ENCODE results near the gene HEXIM2. TPM values are rescaled to one million over a fixed set of nuclear protein-coding genes. Genes with fewer than 3 reads are reported as not detected.
A peak's percentile ranks its signal among the peaks of the same experiment; 100 is the strongest.

The HEXIM2 gene
- total and polyA plus RNA-seq, 2 of the 13 experiments (the other 11 are each of a cell fraction or from before 2014, with no cell fraction given) = 27.1 to 32.4 TPM

DNA sequence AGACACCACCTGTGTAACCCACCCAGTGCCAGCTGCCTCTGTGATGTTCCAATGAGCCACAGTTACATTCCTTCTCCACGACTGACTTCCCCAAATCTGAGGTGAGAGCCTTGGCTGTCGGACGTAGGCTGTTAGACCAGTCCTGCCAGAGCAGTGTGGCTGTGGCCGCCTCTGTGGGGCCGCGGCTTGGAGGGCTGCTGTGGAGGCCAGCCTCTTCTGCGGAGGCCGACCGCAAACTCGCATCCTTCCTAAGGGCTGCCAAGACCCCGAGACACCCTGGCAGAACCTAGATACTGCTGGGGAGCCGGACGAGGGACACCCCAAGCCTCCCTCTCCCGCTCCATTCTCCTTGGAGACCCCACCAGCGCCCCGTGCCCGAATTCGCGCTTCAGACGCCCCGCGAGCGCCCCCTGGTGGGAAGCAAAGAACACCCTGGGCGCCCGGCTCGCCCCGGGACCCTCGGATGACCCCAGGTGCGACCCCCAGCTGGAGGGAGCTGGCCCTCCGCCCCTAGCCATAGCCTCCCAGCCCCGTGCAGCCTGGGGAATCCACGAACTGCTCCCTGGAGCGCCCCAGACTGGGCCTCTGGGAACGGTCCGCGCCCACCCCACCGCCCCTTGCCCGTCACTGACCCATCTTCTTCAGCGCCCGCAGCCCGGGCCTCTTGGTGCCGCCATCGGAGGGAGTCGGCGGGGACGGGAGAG lies 29.9 kb upstream of the HEXIM2 start (continued):
- TF ChIP-seq, protein P1, sequence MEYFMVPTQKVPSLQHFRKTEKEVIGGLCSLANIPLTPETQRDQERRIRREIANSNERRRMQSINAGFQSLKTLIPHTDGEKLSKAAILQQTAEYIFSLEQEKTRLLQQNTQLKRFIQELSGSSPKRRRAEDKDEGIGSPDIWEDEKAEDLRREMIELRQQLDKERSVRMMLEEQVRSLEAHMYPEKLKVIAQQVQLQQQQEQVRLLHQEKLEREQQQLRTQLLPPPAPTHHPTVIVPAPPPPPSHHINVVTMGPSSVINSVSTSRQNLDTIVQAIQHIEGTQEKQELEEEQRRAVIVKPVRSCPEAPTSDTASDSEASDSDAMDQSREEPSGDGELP (IDR thresholded peaks at IDR 0.05; ENCODE audit: borderline replicate concordance, low read depth) = peak; percentile 37; the same call in 1 of the 2 replicates
- peak; percentile 90 for TF ChIP-seq RAD21 (CRISPR knock-in tag; IDR thresholded peaks at IDR 0.05)
- TF ChIP-seq, protein P2, sequence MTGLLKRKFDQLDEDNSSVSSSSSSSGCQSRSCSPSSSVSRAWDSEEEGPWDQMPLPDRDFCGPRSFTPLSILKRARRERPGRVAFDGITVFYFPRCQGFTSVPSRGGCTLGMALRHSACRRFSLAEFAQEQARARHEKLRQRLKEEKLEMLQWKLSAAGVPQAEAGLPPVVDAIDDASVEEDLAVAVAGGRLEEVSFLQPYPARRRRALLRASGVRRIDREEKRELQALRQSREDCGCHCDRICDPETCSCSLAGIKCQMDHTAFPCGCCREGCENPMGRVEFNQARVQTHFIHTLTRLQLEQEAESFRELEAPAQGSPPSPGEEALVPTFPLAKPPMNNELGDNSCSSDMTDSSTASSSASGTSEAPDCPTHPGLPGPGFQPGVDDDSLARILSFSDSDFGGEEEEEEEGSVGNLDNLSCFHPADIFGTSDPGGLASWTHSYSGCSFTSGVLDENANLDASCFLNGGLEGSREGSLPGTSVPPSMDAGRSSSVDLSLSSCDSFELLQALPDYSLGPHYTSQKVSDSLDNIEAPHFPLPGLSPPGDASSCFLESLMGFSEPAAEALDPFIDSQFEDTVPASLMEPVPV (CRISPR knock-in tag; IDR thresholded peaks at IDR 0.05) = 0 out of 2 replicates have a peak, but pooled peaks have one; percentile 18
- TF ChIP-seq, protein P3, sequence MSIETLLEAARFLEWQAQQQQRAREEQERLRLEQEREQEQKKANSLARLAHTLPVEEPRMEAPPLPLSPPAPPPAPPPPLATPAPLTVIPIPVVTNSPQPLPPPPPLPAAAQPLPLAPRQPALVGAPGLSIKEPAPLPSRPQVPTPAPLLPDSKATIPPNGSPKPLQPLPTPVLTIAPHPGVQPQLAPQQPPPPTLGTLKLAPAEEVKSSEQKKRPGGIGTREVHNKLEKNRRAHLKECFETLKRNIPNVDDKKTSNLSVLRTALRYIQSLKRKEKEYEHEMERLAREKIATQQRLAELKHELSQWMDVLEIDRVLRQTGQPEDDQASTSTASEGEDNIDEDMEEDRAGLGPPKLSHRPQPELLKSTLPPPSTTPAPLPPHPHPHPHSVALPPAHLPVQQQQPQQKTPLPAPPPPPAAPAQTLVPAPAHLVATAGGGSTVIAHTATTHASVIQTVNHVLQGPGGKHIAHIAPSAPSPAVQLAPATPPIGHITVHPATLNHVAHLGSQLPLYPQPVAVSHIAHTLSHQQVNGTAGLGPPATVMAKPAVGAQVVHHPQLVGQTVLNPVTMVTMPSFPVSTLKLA (IDR thresholded peaks at IDR 0.05) = no peak
- no peak for TF ChIP-seq ZNF674 (CRISPR knock-in tag; IDR thresholded peaks at IDR 0.05; ENCODE audit: low read depth)
- no peak for TF ChIP-seq NR2F2 (IDR thresholded peaks at IDR 0.05; ENCODE audit: borderline replicate concordance, low read depth)
- no peak for TF ChIP-seq RBAK (CRISPR knock-in tag; IDR thresholded peaks at IDR 0.05)
- TF ChIP-seq ZNF382 (CRISPR knock-in tag; IDR thresholded peaks at IDR 0.05; ENCODE audit: borderline replicate concordance) = no peak
- TF ChIP-seq SATB2 (CRISPR knock-in tag; IDR thresholded peaks at IDR 0.05) = 0 out of 2 replicates have a peak, but pooled peaks have one; percentile 5
- no peak for TF ChIP-seq SRF (IDR thresholded peaks at IDR 0.05; ENCODE audit: low read depth, low read length)
- no peak for TF ChIP-seq PAF1 (CRISPR knock-in tag; IDR thresholded peaks at IDR 0.05)
- TF ChIP-seq GABPA (IDR thresholded peaks at IDR 0.05; ENCODE audit: low read depth, low read length) = no peak
- TF ChIP-seq GABPA (CRISPR knock-in tag; IDR thresholded peaks at IDR 0.05; ENCODE audit: low read depth) = no peak
- no peak for TF ChIP-seq ZFAT (CRISPR knock-in tag; conservative IDR thresholded peaks at IDR 0.05)
- TF ChIP-seq FOXP1 (IDR thresholded peaks at IDR 0.05) = no peak
- TF ChIP-seq FOXP1 (CRISPR knock-in tag; IDR thresholded peaks at IDR 0.05) = no peak
- TF ChIP-seq, protein P4, sequence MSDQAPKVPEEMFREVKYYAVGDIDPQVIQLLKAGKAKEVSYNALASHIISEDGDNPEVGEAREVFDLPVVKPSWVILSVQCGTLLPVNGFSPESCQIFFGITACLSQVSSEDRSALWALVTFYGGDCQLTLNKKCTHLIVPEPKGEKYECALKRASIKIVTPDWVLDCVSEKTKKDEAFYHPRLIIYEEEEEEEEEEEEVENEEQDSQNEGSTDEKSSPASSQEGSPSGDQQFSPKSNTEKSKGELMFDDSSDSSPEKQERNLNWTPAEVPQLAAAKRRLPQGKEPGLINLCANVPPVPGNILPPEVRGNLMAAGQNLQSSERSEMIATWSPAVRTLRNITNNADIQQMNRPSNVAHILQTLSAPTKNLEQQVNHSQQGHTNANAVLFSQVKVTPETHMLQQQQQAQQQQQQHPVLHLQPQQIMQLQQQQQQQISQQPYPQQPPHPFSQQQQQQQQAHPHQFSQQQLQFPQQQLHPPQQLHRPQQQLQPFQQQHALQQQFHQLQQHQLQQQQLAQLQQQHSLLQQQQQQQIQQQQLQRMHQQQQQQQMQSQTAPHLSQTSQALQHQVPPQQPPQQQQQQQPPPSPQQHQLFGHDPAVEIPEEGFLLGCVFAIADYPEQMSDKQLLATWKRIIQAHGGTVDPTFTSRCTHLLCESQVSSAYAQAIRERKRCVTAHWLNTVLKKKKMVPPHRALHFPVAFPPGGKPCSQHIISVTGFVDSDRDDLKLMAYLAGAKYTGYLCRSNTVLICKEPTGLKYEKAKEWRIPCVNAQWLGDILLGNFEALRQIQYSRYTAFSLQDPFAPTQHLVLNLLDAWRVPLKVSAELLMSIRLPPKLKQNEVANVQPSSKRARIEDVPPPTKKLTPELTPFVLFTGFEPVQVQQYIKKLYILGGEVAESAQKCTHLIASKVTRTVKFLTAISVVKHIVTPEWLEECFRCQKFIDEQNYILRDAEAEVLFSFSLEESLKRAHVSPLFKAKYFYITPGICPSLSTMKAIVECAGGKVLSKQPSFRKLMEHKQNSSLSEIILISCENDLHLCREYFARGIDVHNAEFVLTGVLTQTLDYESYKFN (CRISPR knock-in tag; conservative IDR thresholded peaks at IDR 0.05) = no peak
- no peak for TF ChIP-seq ZNF263 (CRISPR knock-in tag; IDR thresholded peaks at IDR 0.05)
- TF ChIP-seq, protein P5, sequence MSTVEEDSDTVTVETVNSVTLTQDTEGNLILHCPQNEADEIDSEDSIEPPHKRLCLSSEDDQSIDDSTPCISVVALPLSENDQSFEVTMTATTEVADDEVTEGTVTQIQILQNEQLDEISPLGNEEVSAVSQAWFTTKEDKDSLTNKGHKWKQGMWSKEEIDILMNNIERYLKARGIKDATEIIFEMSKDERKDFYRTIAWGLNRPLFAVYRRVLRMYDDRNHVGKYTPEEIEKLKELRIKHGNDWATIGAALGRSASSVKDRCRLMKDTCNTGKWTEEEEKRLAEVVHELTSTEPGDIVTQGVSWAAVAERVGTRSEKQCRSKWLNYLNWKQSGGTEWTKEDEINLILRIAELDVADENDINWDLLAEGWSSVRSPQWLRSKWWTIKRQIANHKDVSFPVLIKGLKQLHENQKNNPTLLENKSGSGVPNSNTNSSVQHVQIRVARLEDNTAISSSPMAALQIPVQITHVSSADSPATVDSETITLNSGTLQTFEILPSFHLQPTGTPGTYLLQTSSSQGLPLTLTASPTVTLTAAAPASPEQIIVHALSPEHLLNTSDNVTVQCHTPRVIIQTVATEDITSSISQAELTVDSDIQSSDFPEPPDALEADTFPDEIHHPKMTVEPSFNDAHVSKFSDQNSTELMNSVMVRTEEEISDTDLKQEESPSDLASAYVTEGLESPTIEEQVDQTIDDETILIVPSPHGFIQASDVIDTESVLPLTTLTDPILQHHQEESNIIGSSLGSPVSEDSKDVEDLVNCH (CRISPR knock-in tag; IDR thresholded peaks at IDR 0.05) = no peak
